Measurements from ENCODE around the gene NTHL1.

Gene NTHL1

DNA sequence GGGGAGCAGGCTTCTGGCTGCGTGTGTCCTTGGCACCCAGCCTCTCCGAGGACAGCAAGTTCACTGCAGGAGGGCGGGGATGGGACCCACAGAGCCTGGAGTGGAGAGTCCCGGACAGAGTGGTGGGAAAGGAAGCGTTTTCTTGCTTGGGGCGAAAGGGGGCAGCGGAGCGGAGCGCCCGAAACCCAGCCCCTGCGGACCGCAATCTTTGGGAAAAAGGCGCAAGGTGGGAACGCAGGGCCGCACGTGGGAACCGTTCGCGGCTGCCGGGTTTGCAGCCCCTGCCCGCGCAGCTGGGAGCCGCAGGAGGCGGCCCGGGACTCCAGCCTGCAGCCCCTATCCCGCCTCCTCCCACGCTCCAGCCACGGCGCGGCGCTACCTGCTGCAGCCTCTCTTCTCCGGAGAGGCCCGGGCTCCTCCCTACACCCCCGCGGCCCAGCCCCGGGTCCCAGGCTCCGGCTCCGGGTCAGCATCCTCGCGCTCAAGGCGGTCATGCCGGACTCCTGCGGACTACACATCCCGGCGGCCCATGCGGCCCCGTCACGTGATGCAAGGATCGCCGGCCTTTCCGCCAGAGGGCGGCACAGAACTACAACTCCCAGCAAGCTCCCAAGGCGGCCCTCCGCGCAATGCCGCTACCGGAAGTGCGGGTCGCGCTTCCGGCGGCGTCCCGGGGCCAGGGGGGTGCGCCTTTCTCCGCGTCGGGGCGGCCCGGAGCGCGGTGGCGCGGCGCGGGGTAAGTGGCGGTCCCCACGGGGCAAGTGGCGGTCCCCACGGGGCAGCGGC, at the start of gene NTHL1, which contains the start of gene TSC2:
Gene NTHL1, minus strand, starts transcription at position 505 of the 786 bp plus-strand sequence. Its CDS starts 11 bp downstream, at position 494.
Gene TSC2, plus strand, starts transcription at position 656 of the 786 bp plus-strand sequence. CDS start 631 bp downstream, outside the sequence.
- no peak for TF ChIP-seq FOXM1 (IDR thresholded peaks at IDR 0.05; ENCODE audit: borderline replicate concordance, low read depth)
- TF ChIP-seq NFIC (IDR thresholded peaks at IDR 0.05) = peak; percentile 41
- TF ChIP-seq TCF12 (IDR thresholded peaks at IDR 0.05; ENCODE audit: low read depth) = peak; percentile 34; the same call in 1 of the 2 replicates
- peak; percentile 58; the same call in 1 of the 2 replicates for TF ChIP-seq MAX (IDR thresholded peaks at IDR 0.05)
- peak; percentile 92 for TF ChIP-seq YY1 (IDR thresholded peaks at IDR 0.05; ENCODE audit: low read depth)
- peak; percentile 84 for TF ChIP-seq EGR1 (IDR thresholded peaks at IDR 0.05)
- TF ChIP-seq RAD21 (IDR thresholded peaks at IDR 0.05; ENCODE audit: low read depth) = peak; percentile 39; the same call in 1 of the 2 replicates
- TF ChIP-seq EP300 (IDR thresholded peaks at IDR 0.05; ENCODE audit: borderline replicate concordance) = 0 out of 2 replicates have a peak, but pooled peaks have one; percentile 5
- TF ChIP-seq TAF1 (IDR thresholded peaks at IDR 0.05; ENCODE audit: low read depth) = peak; percentile 71
- peak; percentile 100 for TF ChIP-seq USF1 (IDR thresholded peaks at IDR 0.05)
- TF ChIP-seq ZBTB7A (IDR thresholded peaks at IDR 0.05; ENCODE audit: low read depth) = no peak
- TF ChIP-seq CREB1 (IDR thresholded peaks at IDR 0.05; ENCODE audit: low read depth) = peak; percentile 47; the same call in 1 of the 2 replicates
- TF ChIP-seq, protein P1, sequence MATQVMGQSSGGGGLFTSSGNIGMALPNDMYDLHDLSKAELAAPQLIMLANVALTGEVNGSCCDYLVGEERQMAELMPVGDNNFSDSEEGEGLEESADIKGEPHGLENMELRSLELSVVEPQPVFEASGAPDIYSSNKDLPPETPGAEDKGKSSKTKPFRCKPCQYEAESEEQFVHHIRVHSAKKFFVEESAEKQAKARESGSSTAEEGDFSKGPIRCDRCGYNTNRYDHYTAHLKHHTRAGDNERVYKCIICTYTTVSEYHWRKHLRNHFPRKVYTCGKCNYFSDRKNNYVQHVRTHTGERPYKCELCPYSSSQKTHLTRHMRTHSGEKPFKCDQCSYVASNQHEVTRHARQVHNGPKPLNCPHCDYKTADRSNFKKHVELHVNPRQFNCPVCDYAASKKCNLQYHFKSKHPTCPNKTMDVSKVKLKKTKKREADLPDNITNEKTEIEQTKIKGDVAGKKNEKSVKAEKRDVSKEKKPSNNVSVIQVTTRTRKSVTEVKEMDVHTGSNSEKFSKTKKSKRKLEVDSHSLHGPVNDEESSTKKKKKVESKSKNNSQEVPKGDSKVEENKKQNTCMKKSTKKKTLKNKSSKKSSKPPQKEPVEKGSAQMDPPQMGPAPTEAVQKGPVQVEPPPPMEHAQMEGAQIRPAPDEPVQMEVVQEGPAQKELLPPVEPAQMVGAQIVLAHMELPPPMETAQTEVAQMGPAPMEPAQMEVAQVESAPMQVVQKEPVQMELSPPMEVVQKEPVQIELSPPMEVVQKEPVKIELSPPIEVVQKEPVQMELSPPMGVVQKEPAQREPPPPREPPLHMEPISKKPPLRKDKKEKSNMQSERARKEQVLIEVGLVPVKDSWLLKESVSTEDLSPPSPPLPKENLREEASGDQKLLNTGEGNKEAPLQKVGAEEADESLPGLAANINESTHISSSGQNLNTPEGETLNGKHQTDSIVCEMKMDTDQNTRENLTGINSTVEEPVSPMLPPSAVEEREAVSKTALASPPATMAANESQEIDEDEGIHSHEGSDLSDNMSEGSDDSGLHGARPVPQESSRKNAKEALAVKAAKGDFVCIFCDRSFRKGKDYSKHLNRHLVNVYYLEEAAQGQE (IDR thresholded peaks at IDR 0.05; ENCODE audit: low read depth) = no peak
- no peak for TF ChIP-seq TEAD4 (IDR thresholded peaks at IDR 0.05)
- no peak for TF ChIP-seq CEBPB (IDR thresholded peaks at IDR 0.05)

- TF ChIP-seq USF1 (IDR thresholded peaks at IDR 0.05) (no peak), NFIC (IDR thresholded peaks at IDR 0.05) (peak; percentile 78), RAD21 (IDR thresholded peaks at IDR 0.05; ENCODE audit: low read depth) (peak; percentile 21; the same call in 1 of the 2 replicates), CREB1 (IDR thresholded peaks at IDR 0.05; ENCODE audit: low read depth) (no peak)
Measured at GRCh38 chr16:2096853-2097595, 49.4 kb upstream of the NTHL1 start.

DNA sequence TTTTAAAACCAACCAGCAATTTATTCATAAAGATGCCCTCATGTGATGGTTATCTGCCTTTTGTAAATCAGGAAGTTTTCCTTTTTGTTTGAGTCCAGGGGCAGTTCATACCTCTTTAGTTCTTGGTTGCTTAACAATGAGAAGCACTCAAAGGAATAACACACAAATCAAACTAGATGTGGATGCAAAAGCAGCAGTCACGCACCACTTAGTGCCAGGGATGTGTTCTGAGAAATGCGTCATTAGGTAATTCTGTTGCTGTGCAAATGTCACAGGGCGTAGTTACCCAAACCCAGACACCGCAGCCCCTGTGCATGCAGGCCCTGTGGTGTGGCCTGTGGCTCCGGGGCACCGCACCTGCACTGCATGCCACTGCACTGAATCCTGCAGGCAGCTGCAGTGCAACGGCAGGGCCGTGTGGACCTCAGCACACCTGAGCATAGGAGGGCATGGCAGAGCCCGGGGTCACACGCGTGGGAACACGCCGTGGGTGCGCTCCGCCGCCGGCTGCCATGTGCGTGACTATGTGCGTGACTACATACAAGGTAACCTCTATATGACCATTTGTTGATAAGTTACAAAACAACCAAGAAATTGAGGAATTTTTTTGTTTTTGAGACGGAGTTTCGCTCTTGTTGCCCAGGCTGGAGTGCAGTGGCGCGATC, 48.4 kb upstream of the NTHL1 start:
- TF ChIP-seq TCF12 (IDR thresholded peaks at IDR 0.05; ENCODE audit: low read depth) (no peak), RAD21 (IDR thresholded peaks at IDR 0.05; ENCODE audit: low read depth) (no peak), MAX (IDR thresholded peaks at IDR 0.05) (no peak), FOXM1 (IDR thresholded peaks at IDR 0.05; ENCODE audit: borderline replicate concordance, low read depth) (no peak), EGR1 (IDR thresholded peaks at IDR 0.05) (no peak), CREB1 (IDR thresholded peaks at IDR 0.05; ENCODE audit: low read depth) (no peak), TEAD4 (IDR thresholded peaks at IDR 0.05) (no peak), EP300 (IDR thresholded peaks at IDR 0.05; ENCODE audit: borderline replicate concordance) (no peak), YY1 (IDR thresholded peaks at IDR 0.05; ENCODE audit: low read depth) (no peak), NFIC (IDR thresholded peaks at IDR 0.05) (no peak), USF1 (IDR thresholded peaks at IDR 0.05) (no peak), ZBTB7A (IDR thresholded peaks at IDR 0.05; ENCODE audit: low read depth) (no peak), CEBPB (IDR thresholded peaks at IDR 0.05) (no peak), TAF1 (IDR thresholded peaks at IDR 0.05; ENCODE audit: low read depth) (no peak)
- TF ChIP-seq, protein P1 (IDR thresholded peaks at IDR 0.05; ENCODE audit: low read depth) = no peak

DNA sequence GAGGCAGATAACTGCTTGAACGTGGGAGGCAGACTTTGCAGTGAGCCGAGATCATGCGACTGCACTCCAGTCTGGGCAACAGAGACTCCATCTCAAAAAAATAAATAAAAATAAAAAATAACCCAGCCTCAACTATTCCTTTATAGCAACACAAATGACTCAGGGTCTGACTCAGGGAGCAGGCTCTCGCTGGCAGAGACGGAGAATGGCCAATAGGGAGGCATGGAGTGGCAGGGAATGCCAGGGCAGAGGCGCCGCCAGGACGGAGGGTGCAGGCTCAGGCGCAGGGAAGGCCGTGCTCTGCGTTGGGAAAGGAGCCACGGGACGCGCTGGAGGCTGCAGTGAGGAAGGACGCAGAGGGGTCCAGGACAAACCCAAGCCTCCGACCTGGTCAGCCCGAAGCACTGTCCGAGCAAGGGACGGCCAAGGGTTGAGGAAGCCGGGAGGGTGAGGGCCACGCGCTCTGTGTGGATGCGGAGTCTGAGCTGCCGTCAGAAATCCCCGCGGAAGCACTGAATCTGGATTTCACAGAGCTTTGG, 47.8 kb upstream of the NTHL1 start:
- no peak for TF ChIP-seq TAF1 (IDR thresholded peaks at IDR 0.05; ENCODE audit: low read depth)
- TF ChIP-seq EGR1 (IDR thresholded peaks at IDR 0.05) = no peak
- no peak for TF ChIP-seq ZBTB7A (IDR thresholded peaks at IDR 0.05; ENCODE audit: low read depth)
- no peak for TF ChIP-seq TEAD4 (IDR thresholded peaks at IDR 0.05)

Measured in Ishikawa (cell line).